WTC11 (cell line): Measurements from ENCODE around the gene PRRG2.

ENCODE experiments used
- MXD4 ChIP-seq: fragments of 250-450 bp; sonication (Bioruptor Pico); IDR thresholded peaks from 2 replicates; pipeline ENCODE4 v1.8.0; 2021; ENCODE audit warnings: mild to moderate bottlenecking, moderate library complexity, borderline replicate concordance
- TEAD4 ChIP-seq: sonication (generic); formaldehyde crosslinking; IDR thresholded peaks from 2 replicates; pipeline ENCODE4 v1.8.0; 2022; ENCODE audit warnings: mild to moderate bottlenecking, missing genetic modification reagents
- TP53 ChIP-seq: sonication (generic); formaldehyde crosslinking; IDR thresholded peaks from 2 replicates; pipeline ENCODE4 v1.8.1; 2023; ENCODE audit warnings: mild to moderate bottlenecking, missing genetic modification reagents
- ZNF263 ChIP-seq: sonication (generic); formaldehyde crosslinking; IDR thresholded peaks from 2 replicates; pipeline ENCODE4 v1.8.1; 2022; ENCODE audit warnings: low read depth, mild to moderate bottlenecking, moderate library complexity, missing genetic modification reagents
- TF ChIP-seq, protein P1 (sequence below): fragments of 200-600 bp; IDR thresholded peaks from 2 replicates; pipeline ENCODE4 v1.8.0; 2022; ENCODE audit warnings: antibody characterized with exemption
- TF ChIP-seq, protein P2 (sequence below): sonication (generic); formaldehyde crosslinking; IDR thresholded peaks from 2 replicates; pipeline ENCODE4 v1.8.0; 2022; ENCODE audit warnings: mild to moderate bottlenecking, missing genetic modification reagents

DNA sequence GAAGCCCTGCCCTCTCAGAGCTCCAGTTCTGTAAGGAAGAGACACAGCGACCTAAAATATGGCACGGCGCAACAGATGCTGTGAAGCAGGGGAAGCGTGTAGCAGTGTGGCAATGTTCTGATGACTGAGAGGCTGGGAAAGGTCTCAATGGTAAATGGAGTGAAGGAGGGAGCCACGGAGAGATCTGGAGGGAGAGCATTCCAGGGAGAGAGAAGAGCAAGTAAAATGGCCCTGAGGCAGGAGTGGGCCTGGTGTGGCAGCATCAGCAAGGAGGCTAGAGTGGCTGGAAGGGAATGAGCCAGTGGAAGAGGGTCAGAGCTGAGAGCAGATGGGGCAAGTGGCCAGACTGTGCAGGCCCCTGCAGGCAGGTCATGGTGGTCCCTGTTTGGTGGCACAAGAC lies 37.0 kb upstream of the PRRG2 start:
- TF ChIP-seq, protein P1, sequence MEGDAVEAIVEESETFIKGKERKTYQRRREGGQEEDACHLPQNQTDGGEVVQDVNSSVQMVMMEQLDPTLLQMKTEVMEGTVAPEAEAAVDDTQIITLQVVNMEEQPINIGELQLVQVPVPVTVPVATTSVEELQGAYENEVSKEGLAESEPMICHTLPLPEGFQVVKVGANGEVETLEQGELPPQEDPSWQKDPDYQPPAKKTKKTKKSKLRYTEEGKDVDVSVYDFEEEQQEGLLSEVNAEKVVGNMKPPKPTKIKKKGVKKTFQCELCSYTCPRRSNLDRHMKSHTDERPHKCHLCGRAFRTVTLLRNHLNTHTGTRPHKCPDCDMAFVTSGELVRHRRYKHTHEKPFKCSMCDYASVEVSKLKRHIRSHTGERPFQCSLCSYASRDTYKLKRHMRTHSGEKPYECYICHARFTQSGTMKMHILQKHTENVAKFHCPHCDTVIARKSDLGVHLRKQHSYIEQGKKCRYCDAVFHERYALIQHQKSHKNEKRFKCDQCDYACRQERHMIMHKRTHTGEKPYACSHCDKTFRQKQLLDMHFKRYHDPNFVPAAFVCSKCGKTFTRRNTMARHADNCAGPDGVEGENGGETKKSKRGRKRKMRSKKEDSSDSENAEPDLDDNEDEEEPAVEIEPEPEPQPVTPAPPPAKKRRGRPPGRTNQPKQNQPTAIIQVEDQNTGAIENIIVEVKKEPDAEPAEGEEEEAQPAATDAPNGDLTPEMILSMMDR, result no peak
- TF ChIP-seq ZNF263 (no peak), TEAD4 (no peak), TP53 (CRISPR knock-in tag) (no peak), MXD4 (CRISPR knock-in tag) (no peak)
- TF ChIP-seq, protein P2, sequence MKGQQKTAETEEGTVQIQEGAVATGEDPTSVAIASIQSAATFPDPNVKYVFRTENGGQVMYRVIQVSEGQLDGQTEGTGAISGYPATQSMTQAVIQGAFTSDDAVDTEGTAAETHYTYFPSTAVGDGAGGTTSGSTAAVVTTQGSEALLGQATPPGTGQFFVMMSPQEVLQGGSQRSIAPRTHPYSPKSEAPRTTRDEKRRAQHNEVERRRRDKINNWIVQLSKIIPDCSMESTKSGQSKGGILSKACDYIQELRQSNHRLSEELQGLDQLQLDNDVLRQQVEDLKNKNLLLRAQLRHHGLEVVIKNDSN, result no peak
